Left forelimb (tissue), 1 donor: ENCODE measurements around the gene PTPRU.

Source experiments
- DNase-seq: peaks from one replicate; pipeline ENCODE4 v3.0.0-alpha.2; 2018; ENCODE audit warnings: low spot score

PTPRU gene

DNA sequence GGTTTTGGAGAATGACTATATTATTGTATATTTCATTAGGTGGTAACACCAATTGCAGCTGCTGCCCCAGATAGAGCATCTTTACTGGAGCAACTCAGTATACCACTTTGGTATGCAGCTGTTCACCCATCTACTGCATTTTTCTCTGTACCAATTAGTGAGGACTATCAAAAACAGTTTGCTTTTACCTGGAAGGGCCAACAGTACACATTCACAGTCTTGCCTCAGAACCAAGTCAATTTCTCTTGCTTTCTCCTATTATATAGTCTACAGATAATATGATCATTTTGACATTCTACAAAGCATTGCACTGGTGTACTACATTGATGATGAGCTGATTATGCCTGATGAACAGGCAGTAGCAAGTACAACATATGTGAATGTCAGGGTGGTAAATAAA, 99.3 kb downstream of the PTPRU start:
- no peak for DNase-seq

DNA sequence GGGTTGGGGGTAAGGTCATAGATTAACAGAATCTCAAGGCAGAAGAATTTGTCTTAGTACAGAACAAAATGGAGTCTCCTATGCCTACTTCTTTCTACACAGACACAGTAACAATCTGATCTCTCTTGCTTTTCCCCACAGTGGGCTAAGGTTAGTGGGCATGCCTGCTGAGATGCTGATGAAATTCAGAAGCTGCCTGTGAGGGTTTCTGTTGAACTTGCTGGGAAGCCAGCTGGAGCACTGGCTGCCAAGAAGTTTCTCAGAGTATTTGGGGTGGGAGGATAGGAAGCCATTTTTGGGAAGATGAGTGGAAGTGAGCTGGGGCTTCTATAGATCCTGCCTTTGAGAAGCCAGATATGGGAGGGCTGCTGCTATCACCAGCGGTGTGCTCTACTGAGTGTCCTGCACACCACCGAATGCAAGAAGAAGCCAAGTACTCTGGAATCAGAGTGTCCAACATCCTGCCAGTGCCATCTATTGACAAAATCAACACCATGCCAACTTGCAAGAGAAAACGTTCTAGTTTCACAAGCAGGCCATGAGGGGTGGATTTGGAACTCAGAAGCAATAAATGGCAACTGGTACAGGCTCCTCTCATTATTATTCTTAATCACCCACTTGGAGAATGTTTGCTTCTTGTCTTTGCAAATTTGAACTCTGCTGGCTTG, 102.7 kb downstream of the PTPRU start:
- no peak for DNase-seq

GRCh38 chr1:29341936-29342335, 105.6 kb downstream of the PTPRU start:
- DNase-seq, result no peak

- no peak for DNase-seq
These were observed 106.0 kb downstream of the PTPRU start for GRCh38 chr1:29342351-29342750.

DNA sequence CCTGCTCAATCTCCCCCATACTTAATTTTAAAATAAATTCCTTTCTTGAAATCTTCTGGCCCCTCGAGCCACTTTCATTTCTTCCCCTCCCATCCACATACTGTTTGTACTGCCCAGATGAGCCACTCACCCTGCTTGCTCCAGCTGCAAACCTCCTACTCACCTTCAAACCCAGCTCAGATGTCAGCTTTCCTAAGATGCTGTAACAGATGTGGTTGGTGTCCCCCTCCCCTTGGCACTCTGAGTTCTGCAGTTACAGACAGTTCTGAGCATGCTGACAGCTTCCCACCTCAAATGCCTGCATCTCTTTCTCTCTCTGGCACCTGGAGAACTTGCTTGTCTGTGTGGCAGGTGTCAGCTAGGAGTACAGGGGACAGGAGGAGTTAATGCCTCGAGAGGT, 106.7 kb downstream of the PTPRU start:
- DNase-seq, result no peak

GRCh38 chr1:29343476-29343875, 107.2 kb downstream of the PTPRU start:
- no peak for DNase-seq

GRCh38 chr1:29343908-29344307, 107.6 kb downstream of the PTPRU start:
- no peak for DNase-seq

GRCh38 chr1:29344336-29344735, 108.0 kb downstream of the PTPRU start:
- no peak for DNase-seq

GRCh38 chr1:29346576-29346975, 110.3 kb downstream of the PTPRU start:
- DNase-seq, result no peak

DNA sequence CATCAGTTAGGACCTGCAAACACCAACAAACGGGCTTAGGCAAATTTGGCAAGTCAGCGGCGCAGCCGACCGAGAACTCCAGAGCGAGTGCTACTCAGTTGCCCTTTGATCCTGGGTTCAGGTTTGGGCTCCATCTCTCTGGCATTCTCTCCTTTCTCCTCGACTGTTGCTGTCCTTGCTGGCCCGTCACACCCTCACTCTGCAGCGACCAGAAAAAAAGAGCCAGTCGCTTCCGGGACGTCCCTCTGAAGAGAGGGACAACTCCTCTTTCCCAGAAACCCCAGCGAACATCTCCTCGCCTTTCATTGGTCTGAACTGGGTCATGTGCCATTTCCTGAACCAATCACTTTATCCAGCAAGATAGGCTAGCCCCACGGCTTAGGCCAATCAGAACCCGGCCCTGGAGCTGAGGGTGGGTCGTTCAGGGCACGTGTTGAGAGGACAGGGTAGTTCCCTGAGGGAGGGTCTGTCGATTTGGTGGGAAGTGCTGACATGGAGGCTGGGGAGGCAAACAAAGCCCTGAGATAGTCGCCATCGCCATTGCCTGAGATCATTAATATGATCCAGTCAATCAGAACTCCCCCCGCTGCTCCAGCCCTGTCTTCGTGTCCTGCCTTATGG, 113.7 kb downstream of the PTPRU start:
- DNase-seq, result no peak

DNA sequence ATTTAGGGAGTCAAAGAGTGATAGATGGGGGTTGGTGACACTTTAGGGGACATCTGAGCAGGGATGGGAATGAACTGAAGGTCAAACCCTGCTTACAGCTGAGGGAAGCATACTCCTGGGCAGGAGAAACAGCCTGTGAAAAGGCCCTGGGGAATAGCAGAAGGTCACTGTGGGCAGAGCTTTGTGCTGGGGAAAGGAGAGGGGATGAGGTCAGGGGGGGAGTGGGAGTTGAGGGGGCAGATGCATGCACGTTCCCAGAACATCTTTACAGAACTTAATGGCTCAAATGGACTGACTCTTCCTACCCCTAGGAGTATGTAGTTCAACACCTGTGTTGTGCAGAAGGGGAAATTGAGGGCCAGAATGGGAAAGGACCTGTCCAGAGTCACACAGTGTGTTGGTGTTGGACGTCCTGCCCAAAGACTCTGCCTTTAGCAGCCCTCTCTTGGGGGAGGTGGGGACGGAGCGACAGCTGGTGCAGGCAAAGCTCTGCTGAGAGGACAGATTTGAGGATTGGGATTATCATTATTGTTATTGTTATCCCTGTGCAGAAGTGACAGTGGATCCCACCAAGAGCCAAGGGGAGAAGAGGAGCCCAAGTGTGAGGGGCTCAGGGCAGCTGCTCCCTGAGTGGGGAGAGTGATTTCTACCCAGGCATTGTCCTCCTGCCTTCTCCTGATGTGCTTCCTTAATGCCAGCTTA, 116.5 kb downstream of the PTPRU start:
- no peak for DNase-seq

DNA sequence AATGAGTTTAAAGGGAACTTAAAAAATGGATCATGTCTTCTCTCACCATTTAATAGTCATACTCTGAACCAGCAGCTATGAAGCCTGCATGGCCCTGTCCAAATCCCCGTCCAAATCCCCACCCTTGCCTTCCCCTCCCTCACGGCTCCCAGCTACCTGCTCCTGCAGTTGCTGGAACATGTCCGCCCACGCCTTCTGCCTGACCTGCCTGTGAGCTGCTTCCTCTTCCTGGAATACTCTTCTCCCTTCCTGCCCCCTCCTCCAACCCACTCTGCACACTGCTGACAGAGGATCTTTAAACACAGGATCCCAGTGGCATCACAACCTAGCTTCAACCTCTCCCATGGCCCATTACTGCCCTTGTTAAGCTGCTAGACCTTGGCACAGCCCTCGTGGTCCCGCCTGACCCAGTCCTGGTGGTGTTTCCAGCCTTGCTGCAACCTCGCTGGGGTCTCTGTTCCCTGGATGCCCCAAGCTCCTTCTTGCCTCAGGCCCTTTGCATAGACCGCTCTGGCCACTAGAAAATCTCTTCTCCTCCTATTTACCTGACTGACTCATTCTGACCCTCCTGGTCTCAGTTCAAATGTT, 118.3 kb downstream of the PTPRU start:
- no peak for DNase-seq

- DNase-seq, result no peak
These were observed 119.1 kb downstream of the PTPRU start for GRCh38 chr1:29355375-29355774.

- DNase-seq, result no peak
These were observed 120.3 kb downstream of the PTPRU start for GRCh38 chr1:29356663-29357062.

GRCh38 chr1:29357452-29357851, 121.1 kb downstream of the PTPRU start:
- DNase-seq, result no peak

- DNase-seq, result no peak
These were observed 121.9 kb downstream of the PTPRU start for GRCh38 chr1:29358183-29358582.

DNA sequence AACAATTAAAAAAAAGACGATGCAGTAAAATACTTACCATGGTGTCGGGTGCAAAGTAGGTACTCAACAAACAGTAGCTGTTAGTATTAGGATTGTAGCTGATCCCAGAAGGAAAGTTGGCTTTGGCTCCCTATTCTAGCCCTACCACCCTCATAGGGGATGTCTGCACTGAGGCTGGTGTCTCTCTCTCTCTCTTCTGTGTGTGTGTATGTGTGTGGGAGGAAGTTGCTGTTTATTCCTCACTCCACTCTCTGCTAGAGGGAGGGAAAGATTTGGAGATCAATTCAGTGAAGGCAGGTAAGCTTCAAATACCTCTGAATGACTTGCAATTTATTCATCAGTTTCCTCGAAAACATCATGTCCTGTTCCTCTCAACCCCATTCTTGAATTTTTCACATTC, 124.4 kb downstream of the PTPRU start:
- DNase-seq, result no peak

DNA sequence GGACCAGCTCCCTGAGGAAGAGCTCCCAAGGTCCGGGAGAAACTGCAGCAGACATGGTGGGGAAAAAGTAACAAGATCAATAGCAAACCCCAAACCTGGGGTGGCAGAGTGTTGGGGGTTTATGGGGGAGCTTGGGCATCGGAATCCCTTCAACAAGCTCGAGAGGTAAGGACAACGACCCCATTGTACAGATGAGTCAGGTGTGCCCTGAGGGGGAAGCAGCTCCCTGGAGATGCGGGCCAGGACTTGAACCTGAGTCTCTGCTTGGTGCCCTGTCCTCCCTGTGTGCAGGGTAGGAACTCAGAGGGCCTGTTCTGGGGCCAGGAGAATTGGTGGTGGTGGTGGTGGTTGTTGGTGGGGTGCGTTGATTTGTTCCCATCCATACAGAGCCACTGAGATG, 125.4 kb downstream of the PTPRU start:
- DNase-seq, result no peak

DNA sequence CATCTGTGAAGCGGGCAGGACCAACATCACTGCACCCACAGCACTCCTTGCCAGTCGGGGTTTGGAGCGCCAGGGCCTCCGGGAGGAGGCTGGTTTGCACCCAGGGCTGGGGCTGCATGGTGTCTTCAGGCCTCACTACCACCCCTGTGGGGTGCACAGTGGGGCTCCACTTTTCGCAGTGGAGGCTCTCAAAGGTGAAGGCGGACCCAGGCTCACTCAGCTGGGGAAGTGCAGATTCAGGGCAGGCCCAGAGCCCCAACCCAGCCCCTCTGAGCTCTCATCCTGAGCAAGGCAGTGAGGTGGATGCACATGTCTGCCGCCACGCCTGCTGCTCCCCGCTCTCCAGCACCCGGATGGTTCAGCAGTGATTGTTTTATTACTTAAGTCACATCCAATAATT, 125.8 kb downstream of the PTPRU start:
- DNase-seq, result no peak

GRCh38 chr1:29362764-29363163, 126.4 kb downstream of the PTPRU start:
- no peak for DNase-seq

DNA sequence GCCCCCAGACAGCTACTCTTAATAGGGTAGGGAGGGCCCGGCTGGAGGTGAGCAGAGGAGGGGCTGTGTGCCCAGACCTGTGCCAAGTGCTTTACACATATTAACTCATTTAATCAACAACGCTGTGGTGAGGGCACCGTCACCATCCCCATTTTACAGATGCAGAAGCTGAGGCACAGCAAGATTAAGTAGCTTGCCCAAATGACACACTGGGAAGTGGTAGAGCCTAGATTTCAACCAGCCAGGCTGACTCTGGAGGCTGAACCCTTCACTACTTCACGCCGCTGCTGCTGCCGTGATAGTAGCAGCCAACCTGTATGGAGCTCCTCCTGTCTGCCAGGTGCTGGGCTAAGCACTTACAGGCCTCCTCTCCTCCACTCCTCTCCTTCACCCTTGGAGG, 127.2 kb downstream of the PTPRU start:
- no peak for DNase-seq

GRCh38 chr1:29364101-29364678, 127.9 kb downstream of the PTPRU start:
- DNase-seq, result no peak
